Inflammatory macrophage treated with lipopolysaccharide for 4 hours (primary cell): ENCODE measurements around the gene CEP78.

Experiments
- DNase-seq: peaks from one replicate; pipeline ENCODE4 v3.0.0-alpha.2; 2020

The CEP78 gene

GRCh38 chr9:78314550-78314949 is 78.7 kb downstream of the CEP78 start:
- DNase-seq = no peak

GRCh38 chr9:78314953-78315870 is 79.3 kb downstream of the CEP78 start:
- DNase-seq = no peak

- no peak for DNase-seq
Measured at GRCh38 chr9:78316166-78316892, 80.5 kb downstream of the CEP78 start.

GRCh38 chr9:78319197-78320029 is 83.5 kb downstream of the CEP78 start:
- no peak for DNase-seq

GRCh38 chr9:78320030-78320693 is 84.3 kb downstream of the CEP78 start:
- DNase-seq = no peak

- DNase-seq = no peak
Measured at GRCh38 chr9:78320875-78321496, 85.1 kb downstream of the CEP78 start.

GRCh38 chr9:78321505-78321904 is 85.6 kb downstream of the CEP78 start:
- DNase-seq = no peak

GRCh38 chr9:78324068-78324650 is 88.3 kb downstream of the CEP78 start:
- no peak for DNase-seq

GRCh38 chr9:78324682-78325081 is 88.8 kb downstream of the CEP78 start:
- no peak for DNase-seq

- no peak for DNase-seq
Measured at GRCh38 chr9:78325343-78325742, 89.5 kb downstream of the CEP78 start.

GRCh38 chr9:78325846-78326360 is 90.0 kb downstream of the CEP78 start:
- DNase-seq = no peak

GRCh38 chr9:78326564-78326963 is 90.7 kb downstream of the CEP78 start:
- DNase-seq = no peak
